SH-SY5Y (cell line): Measurements from ENCODE around the gene MYO6.

Source experiments
- GATA2 ChIP-seq: IDR thresholded peaks from 2 replicates; pipeline ENCODE4 v1.6.1; 2011; ENCODE audit warnings: mild to moderate bottlenecking, low read depth, low read length
- GATA3 ChIP-seq: IDR thresholded peaks from 2 replicates; pipeline ENCODE4 v1.6.1; 2011; ENCODE audit warnings: low read depth, mild to moderate bottlenecking, low read length, moderate library complexity

MYO6 gene

DNA sequence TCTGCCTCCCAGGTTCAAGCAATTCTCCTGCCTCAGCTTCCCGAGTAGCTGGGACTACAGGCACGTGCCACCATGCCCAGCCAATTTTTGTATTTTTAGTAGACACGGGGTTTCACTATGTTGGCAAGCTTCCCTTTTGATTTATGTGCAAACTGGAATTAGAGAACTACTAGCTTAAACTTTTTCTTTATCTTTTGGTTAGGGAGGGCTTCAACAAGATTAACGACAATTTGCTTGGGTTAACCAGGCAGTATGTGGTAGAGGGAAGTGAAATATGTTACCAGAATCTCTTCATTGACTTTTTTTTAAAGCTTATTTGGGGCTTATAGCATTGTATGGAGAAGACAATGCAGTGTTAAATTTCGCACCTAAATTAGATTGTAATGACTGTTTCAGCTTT, 9.0 kb downstream of the MYO6 start:
- no peak for TF ChIP-seq GATA2

DNA sequence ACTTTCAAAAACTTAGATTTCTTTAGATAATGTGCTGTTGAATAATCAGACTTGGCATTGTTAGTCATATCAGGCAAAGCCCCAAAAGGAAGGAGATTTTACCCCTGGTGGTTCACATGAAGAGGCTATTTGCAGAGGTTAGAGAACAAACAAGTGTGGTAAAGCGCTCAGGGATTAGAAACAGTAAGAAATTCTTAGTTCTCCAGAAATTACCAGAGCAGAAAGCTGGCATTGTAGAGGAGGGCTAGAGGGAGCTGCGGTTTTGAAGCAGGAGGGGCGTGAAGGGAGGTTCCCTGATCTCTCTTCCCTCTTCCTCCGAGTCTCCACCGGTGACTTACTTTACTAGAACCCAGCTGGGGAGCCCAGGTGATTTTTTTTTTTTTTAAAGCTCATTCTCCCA, 10.2 kb downstream of the MYO6 start:
- no peak for TF ChIP-seq GATA3
- TF ChIP-seq GATA2 = no peak

DNA sequence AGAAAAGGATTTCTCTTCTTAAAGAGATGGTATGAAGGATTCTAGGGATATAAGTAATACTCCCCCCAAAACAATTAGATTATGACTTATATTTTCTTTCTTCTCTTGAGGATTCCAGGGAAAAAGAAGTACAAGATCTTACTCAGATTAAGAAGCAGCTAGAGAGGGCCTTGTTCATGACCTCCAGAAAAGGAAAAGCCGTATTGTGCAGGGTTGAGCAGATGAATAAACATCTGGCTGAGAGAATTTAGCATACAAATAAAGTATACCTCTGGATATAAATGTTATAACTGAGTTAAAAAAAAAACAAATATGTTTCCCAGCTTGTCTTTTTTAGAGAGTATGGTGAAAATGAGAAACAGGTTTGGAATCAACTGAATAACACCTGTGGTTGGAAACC, 11.3 kb downstream of the MYO6 start:
- no peak for TF ChIP-seq GATA3
- no peak for TF ChIP-seq GATA2

DNA sequence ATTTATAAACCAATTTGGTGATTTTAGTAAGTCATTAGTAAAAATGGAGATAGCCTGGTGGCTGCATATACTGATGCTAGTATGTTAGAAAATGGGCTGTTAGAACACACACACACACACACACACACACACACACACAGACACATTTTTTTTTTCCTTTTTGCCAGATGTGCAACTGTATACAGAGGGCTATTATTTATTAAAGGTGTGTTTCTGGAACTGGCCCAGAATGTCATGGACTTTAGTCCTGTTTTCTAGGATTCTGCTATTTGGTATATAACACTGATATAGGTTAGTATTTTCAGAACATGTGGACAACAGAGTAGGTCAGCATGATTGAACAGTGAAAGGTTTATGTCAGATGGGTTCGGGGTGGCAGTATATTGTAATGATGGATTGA, 12.4 kb downstream of the MYO6 start:
- no peak for TF ChIP-seq GATA3
- no peak for TF ChIP-seq GATA2

DNA sequence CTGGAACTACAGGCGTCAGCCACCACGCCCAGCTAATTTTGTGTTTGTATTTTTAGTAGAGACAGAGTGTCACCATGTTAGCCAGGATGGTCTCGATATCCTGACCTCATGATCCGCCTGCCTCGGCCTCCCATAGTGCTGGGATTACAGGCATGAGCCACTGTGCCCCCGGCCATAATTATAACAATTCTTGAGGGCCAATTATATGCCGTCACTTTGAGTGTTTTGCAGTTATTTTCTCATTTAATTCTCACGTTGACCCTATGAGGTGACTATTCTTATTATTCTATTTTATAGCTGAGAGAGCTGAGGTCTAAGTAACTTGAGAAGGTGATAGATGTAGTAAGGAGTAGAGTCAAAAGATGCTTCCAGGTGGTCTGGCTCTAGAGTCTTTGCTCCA, 13.0 kb downstream of the MYO6 start:
- no peak for TF ChIP-seq GATA2
- no peak for TF ChIP-seq GATA3

DNA sequence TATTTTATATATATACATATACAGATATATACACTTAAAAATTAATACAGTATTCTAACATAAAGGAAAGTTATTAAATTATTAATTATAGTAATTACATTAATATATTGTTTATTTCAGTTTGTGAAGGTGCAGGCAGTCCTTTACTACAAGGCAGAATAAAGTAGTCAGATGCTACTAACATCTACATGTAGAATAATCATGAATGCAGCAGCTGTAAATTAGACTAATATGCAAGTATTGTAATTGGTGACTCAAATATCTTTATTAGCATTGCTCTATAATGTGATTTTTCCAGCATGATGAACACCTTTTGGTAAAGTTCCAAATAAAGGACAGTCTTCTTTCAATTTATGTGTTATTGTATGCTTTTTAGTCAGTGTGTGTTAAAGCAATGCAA, 17.3 kb downstream of the MYO6 start:
- TF ChIP-seq GATA3 (no peak), GATA2 (no peak)

DNA sequence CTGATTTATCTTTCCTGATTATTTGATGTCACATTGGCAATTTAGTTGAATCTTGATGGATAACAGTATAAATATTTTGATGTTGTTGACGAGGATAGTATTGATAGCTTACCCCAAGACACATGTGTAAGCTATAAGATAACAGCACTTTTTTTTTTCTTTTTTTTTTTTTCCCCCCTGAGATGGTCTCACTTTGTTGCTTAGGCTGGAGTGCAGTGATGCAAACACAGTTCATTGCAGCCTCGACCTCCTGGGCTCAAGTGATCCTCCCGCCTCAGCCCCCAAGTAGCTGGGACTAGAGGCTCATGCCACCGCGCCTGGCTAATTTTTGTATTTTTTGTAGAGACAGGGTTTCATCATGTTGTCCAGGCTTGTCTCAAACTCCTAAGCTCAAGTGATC, 21.8 kb downstream of the MYO6 start:
- TF ChIP-seq GATA2 = no peak
- no peak for TF ChIP-seq GATA3

DNA sequence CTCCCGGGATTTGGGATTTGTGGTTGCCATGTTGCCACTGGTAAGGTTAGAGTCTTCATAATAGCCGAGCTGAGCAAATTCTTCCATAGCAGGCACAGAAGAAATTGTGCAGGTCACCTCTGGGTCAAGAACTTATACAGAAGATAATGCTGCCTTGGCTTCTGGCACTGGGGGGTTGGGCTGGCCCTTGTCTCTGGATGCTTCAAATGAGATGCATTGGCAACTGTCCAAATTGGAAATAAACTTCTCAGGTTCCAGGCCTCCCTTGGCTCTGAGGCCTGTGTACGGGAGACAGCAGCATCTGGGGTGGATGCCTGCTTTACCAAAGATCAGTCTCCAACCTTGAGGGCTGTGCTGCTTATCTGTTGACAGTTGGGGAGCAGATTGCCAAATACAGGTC, 26.2 kb downstream of the MYO6 start:
- no peak for TF ChIP-seq GATA3
- no peak for TF ChIP-seq GATA2

DNA sequence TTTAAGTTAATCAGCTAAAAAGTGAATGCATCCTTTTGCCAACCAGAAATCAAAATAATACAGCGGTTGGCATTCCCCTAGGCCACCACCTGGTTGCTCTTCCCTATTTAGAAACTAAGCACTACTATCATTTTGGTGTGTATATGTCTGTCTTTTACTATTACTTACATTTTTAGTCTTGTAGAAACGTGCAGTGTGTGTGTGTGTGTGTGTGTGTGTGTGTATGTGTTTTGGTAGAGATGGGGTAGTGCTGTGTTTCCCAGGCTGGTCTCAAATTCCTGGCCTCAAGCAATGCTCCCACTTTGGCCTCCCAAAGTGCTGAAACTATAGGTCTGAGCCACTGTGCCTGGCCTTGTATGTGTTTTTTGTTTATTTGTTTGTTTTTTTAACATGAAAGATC, 27.4 kb downstream of the MYO6 start:
- TF ChIP-seq GATA3 (no peak), GATA2 (no peak)

DNA sequence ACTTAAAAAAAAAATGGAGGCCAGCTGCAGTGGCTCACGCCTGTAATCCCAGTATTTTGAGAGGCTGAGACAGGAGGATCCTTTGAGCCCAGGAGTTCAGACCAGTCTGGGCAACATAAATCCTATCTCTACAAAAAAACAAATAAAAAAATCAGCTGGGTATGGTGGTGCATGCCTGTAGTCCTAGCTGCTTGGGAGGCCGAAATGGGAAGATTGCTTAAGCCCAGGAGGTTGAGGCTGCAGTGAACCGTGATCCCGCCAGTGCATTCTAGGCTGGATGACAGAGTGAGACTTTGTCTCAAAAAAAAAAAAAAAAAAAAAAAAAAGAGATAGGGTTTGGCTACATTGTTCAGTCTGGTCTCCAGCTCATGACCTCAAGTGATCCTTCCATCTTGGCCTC, 29.7 kb downstream of the MYO6 start:
- TF ChIP-seq GATA2 (no peak), GATA3 (no peak)

DNA sequence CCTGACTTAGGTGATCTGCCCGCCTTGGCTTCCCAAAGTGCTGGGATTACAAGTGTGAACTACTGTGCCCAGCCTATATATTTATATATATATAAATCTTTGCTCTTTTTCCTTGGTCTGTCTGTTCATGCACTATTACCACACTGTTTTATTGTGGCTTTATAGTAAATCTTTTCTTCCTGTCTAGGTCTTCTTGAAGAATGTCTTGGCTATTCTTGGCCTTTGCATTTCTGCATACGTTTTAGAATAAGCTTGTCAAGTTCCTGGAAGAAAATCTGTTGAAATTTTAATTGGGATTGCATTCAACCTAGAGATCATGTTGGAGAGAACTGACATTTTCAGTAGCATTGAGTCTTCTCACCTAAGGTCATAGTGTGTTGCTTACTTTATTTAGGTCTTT, 37.1 kb downstream of the MYO6 start:
- TF ChIP-seq GATA2 = no peak
- no peak for TF ChIP-seq GATA3

DNA sequence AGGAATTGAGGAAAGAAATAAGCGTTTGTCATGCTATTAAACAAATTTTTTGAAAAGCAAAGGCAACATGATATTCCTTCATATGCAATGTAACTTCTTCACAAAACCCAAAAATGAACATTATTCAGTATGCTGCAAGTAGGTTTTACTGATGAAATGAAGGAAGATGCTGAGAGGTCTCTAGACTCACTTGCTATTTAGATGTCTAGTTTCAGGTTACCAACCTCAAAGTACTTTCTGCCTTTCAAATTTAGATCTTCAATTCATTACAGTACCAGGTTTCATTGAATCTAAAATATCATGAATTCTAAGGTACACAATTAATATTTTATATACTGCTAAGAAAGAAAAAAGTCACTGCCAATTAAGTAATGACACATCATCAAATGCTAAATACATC, 39.9 kb downstream of the MYO6 start:
- TF ChIP-seq GATA3 (no peak), GATA2 (no peak)

DNA sequence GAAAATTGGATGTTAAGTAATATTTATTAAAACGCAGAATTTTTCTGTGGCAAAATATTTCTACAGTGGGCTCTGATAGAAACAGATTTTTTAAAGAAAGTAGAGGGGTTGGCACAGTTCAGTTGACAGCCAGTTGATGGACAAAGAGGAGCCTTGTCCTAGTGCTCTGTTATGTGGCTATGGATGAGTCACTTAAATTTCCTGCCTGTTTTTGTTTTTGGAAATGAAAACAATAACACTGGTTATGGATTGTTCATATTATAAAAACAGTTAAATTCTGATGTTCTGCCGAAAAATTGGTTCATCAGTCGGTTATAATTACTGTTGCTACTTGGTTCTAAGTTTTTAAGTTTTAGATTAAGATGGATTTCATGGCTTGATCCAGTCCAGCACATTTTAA, 42.8 kb downstream of the MYO6 start:
- TF ChIP-seq GATA2 (no peak), GATA3 (no peak)

DNA sequence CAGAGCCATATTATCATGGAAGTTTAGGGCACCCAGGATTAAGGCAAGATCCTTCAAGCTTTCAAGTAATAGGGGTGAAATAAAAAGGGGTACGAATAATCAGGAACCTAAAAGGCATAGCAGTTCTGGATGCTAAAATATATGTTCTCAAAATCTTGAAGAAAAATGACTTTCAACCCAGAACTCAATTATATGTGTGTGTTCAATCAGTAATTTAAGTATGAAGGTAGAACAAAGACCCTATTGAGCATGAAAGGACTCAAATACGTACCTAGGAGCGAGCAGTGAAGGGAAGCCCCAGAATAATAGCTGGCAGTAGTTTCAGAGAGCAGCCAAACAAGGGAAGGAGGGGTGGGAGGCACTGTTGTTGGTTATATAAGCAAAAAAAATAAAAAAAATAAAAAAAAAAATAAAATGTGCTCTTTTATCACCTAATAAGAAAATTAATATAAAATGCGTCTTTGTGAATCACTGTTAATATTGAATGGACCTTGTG, 45.4 kb downstream of the MYO6 start:
- no peak for TF ChIP-seq GATA2
- no peak for TF ChIP-seq GATA3

DNA sequence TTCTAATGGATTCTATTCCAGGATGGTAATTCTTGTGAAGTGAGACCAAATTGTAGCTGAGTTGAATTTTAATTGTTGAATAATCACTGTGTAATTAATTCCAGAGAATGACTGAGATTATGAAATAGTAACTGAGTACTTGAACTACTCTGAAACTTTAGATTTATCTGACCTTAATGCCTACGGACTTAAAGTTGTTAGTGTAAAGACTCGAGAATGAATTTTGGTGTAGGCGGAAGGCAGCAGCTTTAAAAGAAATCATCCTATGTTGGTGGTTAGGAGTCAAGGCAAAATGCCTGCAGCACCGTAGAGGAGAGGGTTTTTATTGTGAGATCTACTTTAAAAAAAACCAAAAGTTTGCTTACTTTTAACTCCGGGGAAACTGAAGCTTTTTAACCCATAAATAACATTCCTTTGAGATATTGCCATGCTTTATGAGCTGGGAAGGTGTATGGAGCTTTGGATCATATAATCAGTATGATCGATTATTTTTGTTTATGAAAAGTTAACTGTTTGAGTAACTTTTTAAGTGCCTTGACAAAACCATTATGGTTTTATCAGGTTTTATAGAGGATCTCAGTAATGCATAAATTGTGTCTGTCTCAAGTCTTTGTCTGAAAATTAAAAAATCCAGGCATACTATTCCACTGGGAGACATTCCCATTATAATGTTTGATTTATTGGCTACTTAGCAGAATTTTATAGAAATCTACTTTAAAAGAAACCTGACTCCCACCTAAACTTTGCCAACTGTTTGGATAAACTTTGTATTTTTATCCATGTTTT, 46.1 kb downstream of the MYO6 start:
- TF ChIP-seq GATA3 = no peak
- no peak for TF ChIP-seq GATA2

DNA sequence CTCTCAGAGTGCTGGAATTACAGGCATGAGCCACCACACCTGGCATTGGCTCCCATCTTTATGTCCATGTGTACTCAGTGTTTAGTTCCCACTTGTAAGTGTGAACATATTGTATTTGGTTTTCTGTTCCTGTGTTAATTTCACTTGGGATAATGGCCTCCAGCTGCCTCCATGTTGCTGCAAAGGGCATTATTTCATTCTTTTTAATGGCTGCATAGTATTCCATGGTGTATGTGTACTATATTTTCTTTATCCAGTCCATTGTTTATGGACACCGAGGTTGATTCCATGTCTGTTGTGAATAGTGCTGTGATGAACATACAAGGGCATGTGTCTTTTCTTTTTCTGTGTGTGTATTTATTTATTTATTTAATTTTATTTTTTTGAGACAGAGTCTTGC, 47.7 kb downstream of the MYO6 start:
- no peak for TF ChIP-seq GATA3
- TF ChIP-seq GATA2 = no peak
